ENCODE measurements around the gene MPHOSPH9. TPM values are rescaled to one million over a fixed set of nuclear protein-coding genes. Genes with fewer than 3 reads are reported as not detected.

MPHOSPH9 gene
- total RNA-seq, 1 experiment from 2014 or later: 44.9 TPM

GRCh38 chr12:123113026-123113425 is 119.9 kb downstream of the MPHOSPH9 start (continued):
- TF ChIP-seq ZBTB33 (IDR thresholded peaks at IDR 0.05; ENCODE audit: extremely low read depth, insufficient replicate concordance, low read length) (no peak), POLR2A (IDR thresholded peaks at IDR 0.05; ENCODE audit: borderline replicate concordance, extremely low read depth, insufficient read depth, insufficient read length) (no peak)

GRCh38 chr12:123111498-123112165 is 121.3 kb downstream of the MPHOSPH9 start:
- BruUV-seq (replicated peaks): no TSS peak
- CTCF ChIA-PET: no interaction called here
- no peak for ATAC-seq

More at GRCh38 chr12:123111498-123112165, 121.3 kb downstream of the MPHOSPH9 start:
- H2AFZ ChIP-seq (ENCODE audit: low read depth, low read length, poor library complexity, severe bottlenecking): no peak overlapping the region
- H3K36me3 ChIP-seq (ENCODE audit: control insufficient read depth in 1 of 2, insufficient read depth in 2 of 2, low read length in 2 of 2): no peaks in the 10 kb centered on the region
- H3K4me3 ChIP-seq (replicated peaks in 1 of 2; ENCODE audit: low read depth in 1 of 2, low read length in 2 of 2): no peak overlapping the region
- H3K9me2 ChIP-seq (ENCODE audit: insufficient read depth): no peaks in the 10 kb centered on the region
- RAD21 ChIA-PET (ENCODE audit: low non-redundant PET in 1 of 2, low total read pairs in 2 of 2, uncharacterized antibody in 2 of 2, unreplicated experiment in 2 of 2): no interaction called here
- H3K9ac ChIP-seq (ENCODE audit: low read length): no peak overlapping the region
- H3K4me1 ChIP-seq (ENCODE audit: control insufficient read depth in 1 of 2, insufficient read depth in 2 of 2, low read length in 2 of 2): peaks cover 7 to 13% of the 10 kb centered on the region in 2 experiments
- H4K20me1 ChIP-seq (ENCODE audit: insufficient read depth): no peaks in the 10 kb centered on the region
- no peaks in the 10 kb centered on the region for H3K9me3 ChIP-seq (ENCODE audit: control insufficient read depth in 1 of 2, insufficient read depth in 1 of 2, low read depth in 1 of 2, low read length in 2 of 2)
- H3K79me2 ChIP-seq (ENCODE audit: insufficient read depth, low read length): no peaks in the 10 kb centered on the region; the same call in 1 of the 2 replicates
- TF ChIP-seq JUND (IDR thresholded peaks at IDR 0.05) (no peak), SIN3A (IDR thresholded peaks at IDR 0.05; ENCODE audit: low read depth) (no peak), EZH2phosphoT487 (IDR thresholded peaks at IDR 0.05; ENCODE audit: borderline replicate concordance) (no peak), EZH2 (IDR thresholded peaks at IDR 0.05) (no peak), YY1 (IDR thresholded peaks at IDR 0.05; ENCODE audit: extremely low read depth, insufficient replicate concordance, low read depth, low read length) (no peak), MAX (IDR thresholded peaks at IDR 0.05) (no peak), POLR2AphosphoS5 (IDR thresholded peaks at IDR 0.05; ENCODE audit: low read depth, low read length) (no peak), ELF1 (IDR thresholded peaks at IDR 0.05; ENCODE audit: borderline replicate concordance, low read depth) (no peak), RAD21 (IDR thresholded peaks at IDR 0.05; ENCODE audit: low read depth) (no peak), EGR1 (IDR thresholded peaks at IDR 0.05; ENCODE audit: low read depth) (no peak)
- intact Hi-C loops (cut with micrococcal nuclease): no loop called here
- H3K27me3 ChIP-seq (ENCODE audit: insufficient read depth, low read length): no peaks in the 10 kb centered on the region
- no peak for DNase-seq (ENCODE audit: low read depth, low spot score)
- POLR2A ChIA-PET: no interaction called here
- no peak overlapping the region for H3K4me2 ChIP-seq (ENCODE audit: low read length)
- no peak overlapping the region for H3K27ac ChIP-seq (ENCODE audit: low read depth, low read length)

Data from HCT116 (cell line).